ENCODE results near the gene IZUMO1R. TPM values are rescaled to one million over a fixed set of nuclear protein-coding genes. Genes with fewer than 3 reads are reported as not detected.

The IZUMO1R gene
- total RNA-seq, 2 donors from 2014 or later = not detected

DNA sequence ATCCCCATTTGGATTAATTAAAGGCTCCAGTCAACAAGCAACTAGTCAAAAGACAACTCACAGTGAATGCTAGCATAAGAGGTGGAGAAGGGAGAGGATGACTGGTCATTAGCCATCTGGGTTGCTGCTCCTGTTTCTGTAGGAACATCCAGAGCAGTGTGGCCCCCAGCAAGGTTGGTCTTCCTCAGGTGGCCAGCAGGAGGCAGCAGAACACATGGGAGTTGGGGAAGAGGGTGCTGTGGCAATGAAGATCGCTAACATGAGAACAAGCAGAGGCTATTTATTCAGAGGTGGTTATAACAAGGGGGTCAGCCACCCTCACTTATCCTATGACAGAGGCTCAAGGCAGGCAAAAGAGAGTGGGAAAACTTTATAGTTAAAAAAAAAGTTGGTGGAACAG, 21.3 kb downstream of the IZUMO1R start:
- no peak overlapping the region for H3K4me3 ChIP-seq
- no peak overlapping the region for H3K27ac ChIP-seq
- ATAC-seq (ENCODE audit: insufficient number of reproducible peaks, low FRiP score, low read depth) (no peak), DNase-seq (ENCODE audit: low spot score) (no peak)
- no peaks in the 10 kb centered on the region for H3K27me3 ChIP-seq (replicated peaks; ENCODE audit: insufficient read depth)
- TF ChIP-seq, protein P1, sequence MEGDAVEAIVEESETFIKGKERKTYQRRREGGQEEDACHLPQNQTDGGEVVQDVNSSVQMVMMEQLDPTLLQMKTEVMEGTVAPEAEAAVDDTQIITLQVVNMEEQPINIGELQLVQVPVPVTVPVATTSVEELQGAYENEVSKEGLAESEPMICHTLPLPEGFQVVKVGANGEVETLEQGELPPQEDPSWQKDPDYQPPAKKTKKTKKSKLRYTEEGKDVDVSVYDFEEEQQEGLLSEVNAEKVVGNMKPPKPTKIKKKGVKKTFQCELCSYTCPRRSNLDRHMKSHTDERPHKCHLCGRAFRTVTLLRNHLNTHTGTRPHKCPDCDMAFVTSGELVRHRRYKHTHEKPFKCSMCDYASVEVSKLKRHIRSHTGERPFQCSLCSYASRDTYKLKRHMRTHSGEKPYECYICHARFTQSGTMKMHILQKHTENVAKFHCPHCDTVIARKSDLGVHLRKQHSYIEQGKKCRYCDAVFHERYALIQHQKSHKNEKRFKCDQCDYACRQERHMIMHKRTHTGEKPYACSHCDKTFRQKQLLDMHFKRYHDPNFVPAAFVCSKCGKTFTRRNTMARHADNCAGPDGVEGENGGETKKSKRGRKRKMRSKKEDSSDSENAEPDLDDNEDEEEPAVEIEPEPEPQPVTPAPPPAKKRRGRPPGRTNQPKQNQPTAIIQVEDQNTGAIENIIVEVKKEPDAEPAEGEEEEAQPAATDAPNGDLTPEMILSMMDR (IDR thresholded peaks at IDR 0.05) = no peak
- H3K9me3 ChIP-seq = peaks cover 3% of the 10 kb centered on the region
- peaks cover 0 to 1% of the 10 kb centered on the region in 2 donors for H3K4me1 ChIP-seq (ENCODE audit: control insufficient read depth in 1 of 2, low read depth in 2 of 2)
- no peaks in the 10 kb centered on the region for H3K36me3 ChIP-seq

DNA sequence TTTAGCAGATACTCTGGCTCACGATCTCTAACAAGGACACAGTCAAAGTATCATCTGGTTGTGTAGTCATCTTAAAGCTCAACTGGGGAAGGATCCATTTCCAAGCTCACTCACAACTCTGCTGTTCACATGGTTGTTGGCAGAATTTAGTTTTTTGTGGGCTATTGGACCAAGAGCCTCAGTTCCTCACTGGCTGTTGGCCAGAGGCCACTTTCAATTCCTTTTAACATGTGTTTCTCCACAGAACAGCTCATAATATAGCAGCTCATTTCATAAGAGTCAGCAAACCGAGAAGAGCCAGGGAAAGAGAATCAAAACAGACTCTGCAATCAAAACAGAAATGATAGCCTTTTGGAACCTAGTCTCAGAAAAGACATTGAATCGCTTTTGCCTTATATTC, 22.6 kb downstream of the IZUMO1R start:
- Histone ChIP-seq H3K4me1 (ENCODE audit: control insufficient read depth in 1 of 2, low read depth in 2 of 2) (peaks cover 0 to 8% of the 10 kb centered on the region in 2 donors), H3K27ac (no peak overlapping the region), H3K36me3 (no peaks in the 10 kb centered on the region), H3K4me3 (no peak overlapping the region), H3K27me3 (replicated peaks; ENCODE audit: insufficient read depth) (no peaks in the 10 kb centered on the region), H3K9me3 (peaks cover 3% of the 10 kb centered on the region)
- ATAC-seq (ENCODE audit: insufficient number of reproducible peaks, low FRiP score, low read depth) = no peak
- TF ChIP-seq, protein P1 (IDR thresholded peaks at IDR 0.05) = no peak
- no peak for DNase-seq (ENCODE audit: low spot score)

DNA sequence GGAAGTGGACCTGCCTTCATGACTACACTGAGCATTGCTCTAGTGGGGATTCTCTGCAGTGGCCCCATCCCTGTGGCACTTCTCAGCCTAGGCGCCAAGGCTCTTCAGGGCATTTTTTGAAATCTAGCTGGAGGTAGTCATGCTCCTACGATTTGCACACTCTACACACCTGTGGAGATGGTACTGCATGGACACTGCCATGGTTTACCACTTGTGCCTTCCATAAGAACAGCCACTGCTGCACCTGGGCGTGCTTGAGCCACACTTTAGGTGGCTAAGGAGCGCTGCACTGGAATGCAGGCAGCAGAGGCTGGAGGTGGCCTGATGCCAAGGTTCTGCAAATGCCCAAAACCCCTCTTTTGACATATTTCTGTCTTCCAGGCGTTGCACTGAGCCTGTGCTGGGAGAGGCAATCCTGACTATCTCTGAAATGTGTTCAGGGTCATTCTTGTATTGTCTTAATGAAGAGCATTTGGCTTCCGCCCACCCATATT, 24.3 kb downstream of the IZUMO1R start:
- DNase-seq (ENCODE audit: low spot score) (no peak), ATAC-seq (ENCODE audit: insufficient number of reproducible peaks, low FRiP score, low read depth) (no peak)
- no peak overlapping the region for H3K4me3 ChIP-seq
- H3K9me3 ChIP-seq = peaks cover 3% of the 10 kb centered on the region
- H3K27ac ChIP-seq = no peak overlapping the region
- peaks cover 0 to 8% of the 10 kb centered on the region in 2 donors for H3K4me1 ChIP-seq (ENCODE audit: control insufficient read depth in 1 of 2, low read depth in 2 of 2)
- no peaks in the 10 kb centered on the region for H3K36me3 ChIP-seq
- H3K27me3 ChIP-seq (replicated peaks; ENCODE audit: insufficient read depth) = no peaks in the 10 kb centered on the region
- TF ChIP-seq, protein P1 (IDR thresholded peaks at IDR 0.05) = no peak

DNA sequence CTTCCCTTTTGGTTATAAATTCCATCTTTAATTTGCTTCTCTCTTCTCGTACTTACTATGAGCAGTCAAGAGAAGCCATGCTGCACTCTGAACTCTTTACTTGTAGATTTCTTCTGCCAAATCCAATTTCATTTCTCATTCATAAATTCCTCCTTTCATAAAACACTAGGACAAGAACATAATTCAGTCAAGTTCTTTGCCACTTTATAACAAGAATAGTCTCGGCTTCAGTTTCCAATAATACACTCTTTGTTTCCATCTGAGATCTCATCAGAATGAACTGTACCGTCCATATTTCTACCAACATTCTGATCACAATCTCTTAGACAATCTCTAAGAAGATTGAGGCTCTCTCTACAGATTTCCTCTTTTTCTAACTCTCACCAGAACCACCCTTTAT, 25.1 kb downstream of the IZUMO1R start:
- Histone ChIP-seq H3K4me1 (ENCODE audit: control insufficient read depth in 1 of 2, low read depth in 2 of 2) (peaks cover 0 to 8% of the 10 kb centered on the region in 2 donors), H3K27ac (no peak overlapping the region), H3K36me3 (no peaks in the 10 kb centered on the region), H3K9me3 (peaks cover 3% of the 10 kb centered on the region), H3K27me3 (replicated peaks; ENCODE audit: insufficient read depth) (no peaks in the 10 kb centered on the region), H3K4me3 (no peak overlapping the region)
- no peak for ATAC-seq (ENCODE audit: insufficient number of reproducible peaks, low FRiP score, low read depth)
- TF ChIP-seq, protein P1 (IDR thresholded peaks at IDR 0.05) = no peak
- DNase-seq (ENCODE audit: low spot score) = no peak

DNA sequence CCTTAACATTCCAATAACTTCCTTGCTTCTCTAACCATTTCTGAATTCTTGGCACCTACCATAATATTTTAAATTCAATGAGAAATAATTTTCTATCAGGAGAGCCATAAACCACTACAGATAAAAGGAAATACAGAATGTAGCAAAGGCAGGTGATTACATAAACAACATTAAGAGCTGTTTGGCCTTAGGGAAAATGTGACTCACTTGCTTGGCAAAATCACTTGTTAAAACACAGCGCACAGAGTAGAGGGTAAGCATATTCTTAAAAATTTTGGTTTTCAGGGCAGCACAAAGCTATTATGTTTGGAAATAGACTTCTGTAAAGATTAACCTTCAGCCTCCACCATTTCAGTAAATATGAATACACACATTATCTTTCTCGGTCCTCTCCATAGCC, 26.4 kb downstream of the IZUMO1R start:
- H3K27me3 ChIP-seq (replicated peaks; ENCODE audit: insufficient read depth) = no peaks in the 10 kb centered on the region
- H3K9me3 ChIP-seq = peaks cover under 1% of the 10 kb centered on the region
- H3K4me3 ChIP-seq = no peak overlapping the region
- H3K27ac ChIP-seq = no peak overlapping the region
- ATAC-seq (ENCODE audit: insufficient number of reproducible peaks, low FRiP score, low read depth) = no peak
- TF ChIP-seq, protein P1 (IDR thresholded peaks at IDR 0.05) = no peak
- DNase-seq (ENCODE audit: low spot score) = no peak
- no peaks in the 10 kb centered on the region for H3K36me3 ChIP-seq
- peaks cover 0 to 8% of the 10 kb centered on the region in 2 donors for H3K4me1 ChIP-seq (ENCODE audit: control insufficient read depth in 1 of 2, low read depth in 2 of 2)
